T-helper 1 cell (primary cell): ENCODE data around the gene KANK2.
"Not testable (repeated sequence)": the region's sequence is repeated elsewhere in the genome, so short reads cannot be mapped to it uniquely, and the experiment has no call there.

ENCODE experiments used
- DNase-seq, 5 donors: peaks; one replicate each; pipeline ENCODE4 v3.0.0-alpha.2; 2012 to 2020

The KANK2 gene

DNA sequence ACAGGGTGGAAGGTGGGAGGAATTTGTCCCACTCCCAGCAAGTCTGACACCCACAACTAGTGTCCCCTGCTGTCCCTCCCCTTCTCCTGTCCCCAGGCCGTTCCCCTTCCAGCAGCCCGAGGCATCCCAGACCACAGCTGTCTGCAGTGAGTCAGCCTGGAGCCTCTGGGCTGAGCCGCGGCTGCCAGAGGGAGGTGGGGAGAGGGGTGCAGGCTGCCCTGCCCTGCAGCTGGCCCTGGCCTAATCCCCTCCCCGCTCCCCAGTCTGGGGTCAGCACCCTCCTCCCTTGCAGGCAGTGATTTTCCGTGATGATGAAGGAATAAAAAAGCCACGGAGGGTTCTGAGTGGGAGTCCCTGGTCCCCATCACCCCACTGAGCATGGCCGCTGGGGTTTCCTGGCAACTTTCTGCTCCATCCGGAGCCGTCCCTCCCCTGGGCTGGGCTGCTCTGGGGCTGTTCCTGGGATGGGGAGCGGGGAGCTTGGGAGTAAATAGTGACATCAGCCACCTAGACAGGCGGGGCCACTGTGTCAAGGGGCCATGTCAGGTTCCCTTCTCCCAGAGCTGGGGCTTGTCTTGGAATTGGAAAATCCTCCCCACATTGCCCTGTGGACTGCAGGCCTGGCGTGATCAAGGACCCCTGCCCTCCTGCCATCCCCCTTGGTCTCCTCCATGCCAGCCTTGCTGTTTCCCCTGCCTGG, 58.6 kb downstream of the KANK2 start:
- no peak for DNase-seq

DNA sequence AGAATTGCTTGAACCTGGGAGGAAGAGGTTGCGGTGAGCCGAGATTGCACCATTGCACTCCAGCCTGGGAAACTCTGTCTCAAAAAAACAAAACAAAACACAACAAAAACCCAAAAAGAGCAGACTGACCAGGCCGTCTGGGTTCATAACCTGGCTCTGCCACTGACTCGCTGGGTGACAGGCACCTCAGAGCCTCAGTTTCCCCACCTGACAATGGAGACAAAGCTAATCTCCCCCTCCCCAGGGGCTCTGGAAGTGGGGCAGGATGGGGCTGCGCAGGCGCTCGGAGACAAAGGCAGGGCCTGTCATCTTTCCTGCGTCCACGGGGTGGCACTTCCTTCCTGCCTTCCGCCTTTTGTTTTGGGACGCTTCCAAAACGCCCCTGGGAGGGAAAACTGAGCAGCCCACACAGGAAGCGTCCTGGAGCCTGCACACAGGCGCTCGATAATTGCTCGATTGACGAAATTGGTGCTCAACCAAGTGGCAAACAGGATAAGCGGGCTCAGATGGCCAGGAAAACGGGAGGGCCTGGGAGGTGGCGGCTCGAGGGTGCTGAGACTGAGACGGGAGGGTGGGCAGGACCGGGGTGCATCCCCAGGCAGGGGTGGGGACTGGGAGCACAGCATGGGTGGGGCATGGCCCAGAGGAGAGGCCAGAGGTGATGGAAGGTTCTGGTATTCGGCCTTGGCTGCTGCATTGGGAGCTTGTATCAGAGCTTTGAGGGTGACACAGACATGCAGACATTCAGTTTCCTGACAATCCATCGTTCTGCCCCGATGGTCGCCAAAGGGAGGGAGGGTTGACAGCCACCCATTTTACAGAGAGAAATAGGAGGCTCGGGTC, 59.6 kb downstream of the KANK2 start:
- peak; percentile 20 to 48 (median 39) for DNase-seq

DNA sequence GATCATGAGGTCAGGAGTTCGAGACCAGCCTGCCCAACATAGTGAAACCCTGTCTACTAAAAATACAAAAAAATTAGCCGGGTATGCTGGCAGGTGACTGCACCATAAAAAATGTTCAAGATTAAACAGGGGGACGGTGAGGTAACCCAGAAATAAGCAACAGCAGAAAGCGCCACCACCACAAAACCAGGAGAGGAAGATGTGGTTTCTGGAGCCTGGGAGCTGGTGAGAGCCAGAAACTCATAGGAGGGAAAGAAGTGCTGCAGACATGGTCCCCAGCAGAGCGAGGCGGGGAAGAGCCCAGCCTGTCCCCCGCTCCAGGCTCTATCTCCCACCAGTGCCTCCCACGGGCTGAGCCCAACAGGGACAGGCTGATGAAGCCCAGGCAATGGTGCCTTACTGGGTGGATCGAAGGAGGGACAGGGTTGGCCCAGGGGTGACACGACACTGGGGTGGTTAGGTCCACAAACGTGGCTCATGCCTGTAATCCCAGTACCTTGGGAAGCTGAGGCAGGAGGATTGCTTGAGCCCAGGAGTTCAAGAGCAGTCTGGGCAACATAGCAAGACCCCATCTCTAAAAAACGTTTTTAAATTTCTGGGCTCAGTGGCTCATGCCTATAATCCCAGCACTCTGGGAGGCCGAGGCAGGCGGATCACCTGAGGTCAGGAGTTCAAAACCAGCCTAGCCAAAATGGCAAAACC, 60.8 kb downstream of the KANK2 start:
- no peak for DNase-seq

DNA sequence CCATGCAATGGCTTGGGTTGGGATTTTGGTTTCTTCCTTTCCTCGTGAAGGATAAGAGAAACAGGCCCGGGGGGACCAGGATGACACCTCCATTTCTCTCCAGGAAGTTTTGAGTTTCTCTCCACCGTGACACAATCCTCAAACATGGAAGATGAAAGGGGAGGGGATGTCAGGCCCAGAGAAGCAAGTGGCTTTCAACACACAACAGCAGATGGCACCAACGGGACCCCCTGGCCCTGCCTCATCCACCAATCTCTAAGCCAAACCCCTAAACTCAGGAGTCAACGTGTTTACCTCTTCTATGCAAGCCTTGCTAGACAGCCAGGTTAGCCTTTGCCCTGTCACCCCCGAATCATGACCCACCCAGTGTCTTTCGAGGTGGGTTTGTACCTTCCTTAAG, 65.9 kb downstream of the KANK2 start:
- no peak for DNase-seq

DNA sequence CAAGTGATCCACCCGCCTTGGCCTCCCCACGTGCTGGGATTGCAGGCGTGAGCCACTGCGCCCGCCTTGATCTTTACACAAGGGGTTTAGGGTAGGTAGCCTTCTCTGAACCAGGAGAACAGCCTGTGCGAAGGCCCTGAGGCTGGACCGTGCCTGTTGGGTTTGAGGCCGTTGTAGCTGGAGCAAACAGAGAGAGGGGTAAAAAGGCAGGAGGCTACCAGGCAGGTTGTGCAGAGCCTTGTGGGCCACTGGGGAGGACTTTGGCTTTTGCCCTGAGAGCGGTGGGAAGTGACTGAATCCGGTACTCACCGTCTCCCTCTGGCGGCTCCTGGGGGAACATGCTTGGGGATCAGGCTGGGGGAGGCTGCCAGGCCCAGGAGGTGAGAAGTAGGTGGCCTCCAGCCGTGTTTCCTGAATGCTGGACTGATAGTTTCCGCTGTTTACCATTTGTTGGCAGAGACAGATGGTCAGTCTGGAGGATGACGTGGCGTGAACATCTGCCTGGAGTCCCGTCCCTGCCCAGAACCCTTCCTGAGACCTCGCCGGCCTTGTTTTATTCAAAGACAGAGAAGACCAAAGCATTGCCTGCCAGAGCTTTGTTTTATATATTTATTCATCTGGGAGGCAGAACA, 66.4 kb downstream of the KANK2 start:
- DNase-seq = peak; percentile 38 to 63 (median 52)

DNA sequence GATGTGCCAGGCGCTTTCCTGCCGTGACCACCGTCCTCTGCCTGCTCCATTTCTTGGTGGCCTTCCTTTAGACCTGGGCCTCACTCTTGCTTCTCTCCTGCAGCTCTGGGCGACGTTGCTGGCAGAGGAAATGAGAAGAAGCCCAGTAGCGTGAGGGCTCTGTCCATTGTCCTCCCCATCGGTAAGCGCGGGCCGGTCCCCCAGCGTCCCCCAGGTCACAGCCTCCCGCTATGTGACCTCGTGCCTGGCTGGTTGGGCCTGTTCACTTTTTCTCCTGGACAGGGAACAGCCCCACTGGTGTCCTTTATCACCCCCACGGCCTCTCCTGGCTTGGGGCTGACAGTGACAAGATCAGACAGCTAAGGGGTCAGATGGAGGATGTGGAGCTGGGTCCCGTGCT, 69.4 kb downstream of the KANK2 start:
- no peak for DNase-seq

DNA sequence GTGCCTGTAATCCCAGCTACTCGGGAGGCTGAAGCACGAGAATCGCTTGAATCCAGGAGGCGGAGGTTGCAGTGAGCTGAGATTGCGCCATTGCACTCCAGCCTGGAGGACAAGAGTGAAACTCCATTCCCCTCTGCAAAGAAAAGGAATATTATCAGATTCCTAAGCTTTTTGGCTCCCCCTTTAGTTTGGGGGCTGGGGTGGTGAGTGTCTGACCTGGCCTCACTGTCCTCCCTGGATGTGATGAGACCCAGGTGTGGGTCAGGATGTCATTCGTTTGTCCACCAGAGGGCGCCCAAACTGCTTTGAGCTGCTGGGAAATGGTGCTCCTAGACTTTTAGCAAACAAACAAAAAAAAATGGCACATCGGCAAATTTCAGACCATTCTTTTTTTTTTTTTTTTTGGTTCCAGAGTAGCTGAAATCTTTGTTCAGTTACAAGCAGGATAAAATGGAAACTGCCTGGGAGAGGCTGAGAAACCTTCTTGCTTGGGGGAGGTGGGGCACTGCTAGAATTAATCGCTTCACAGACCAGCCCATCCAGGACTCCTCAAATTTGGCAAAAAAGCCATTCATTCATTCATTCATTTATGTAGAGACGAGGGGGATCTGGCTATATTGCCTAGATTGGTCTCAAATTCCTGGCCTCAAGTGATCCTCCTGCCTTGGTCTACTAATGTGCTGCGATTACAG, 71.2 kb downstream of the KANK2 start:
- peak; percentile 45 to 72 (median 59) for DNase-seq

DNA sequence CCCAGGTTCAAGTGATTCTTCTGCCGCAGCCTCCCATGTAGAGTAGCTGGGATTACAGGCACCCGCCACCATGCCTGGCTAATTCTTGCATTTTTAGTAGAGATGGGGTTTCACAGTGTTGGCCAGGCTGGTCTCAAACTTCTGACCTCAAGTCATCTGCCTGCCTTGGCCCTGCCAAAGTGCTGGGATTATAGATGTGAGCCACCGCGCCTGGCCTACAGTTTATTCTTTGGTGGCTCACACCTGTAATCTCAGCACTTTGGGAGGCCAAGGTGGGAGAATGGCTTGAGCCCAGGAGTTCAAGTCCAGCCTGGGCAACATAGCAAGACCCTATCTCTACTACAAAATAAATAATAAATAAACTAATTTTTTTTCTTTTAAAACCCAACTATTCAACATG, 73.2 kb downstream of the KANK2 start:
- not testable (repeated sequence) for DNase-seq

DNA sequence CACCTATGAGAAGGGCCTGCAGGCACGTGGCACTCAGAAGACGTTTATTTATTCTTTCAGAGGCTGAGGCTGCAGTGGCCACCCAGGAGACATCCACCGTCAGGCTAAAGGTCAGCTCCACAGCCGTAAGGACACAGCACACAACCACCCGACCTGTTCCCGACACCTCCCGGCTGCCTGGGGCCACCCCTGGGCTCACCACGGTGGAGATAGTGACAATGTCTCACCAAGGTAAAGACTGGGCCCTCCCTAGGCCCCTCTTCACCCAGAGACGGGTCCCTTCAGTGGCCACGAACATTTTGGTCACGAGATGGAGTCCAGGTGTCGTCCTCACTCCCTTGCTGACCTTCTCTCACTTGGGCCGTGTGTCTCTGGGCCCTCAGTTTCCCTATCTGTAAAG, 74.2 kb downstream of the KANK2 start:
- DNase-seq = no peak

DNA sequence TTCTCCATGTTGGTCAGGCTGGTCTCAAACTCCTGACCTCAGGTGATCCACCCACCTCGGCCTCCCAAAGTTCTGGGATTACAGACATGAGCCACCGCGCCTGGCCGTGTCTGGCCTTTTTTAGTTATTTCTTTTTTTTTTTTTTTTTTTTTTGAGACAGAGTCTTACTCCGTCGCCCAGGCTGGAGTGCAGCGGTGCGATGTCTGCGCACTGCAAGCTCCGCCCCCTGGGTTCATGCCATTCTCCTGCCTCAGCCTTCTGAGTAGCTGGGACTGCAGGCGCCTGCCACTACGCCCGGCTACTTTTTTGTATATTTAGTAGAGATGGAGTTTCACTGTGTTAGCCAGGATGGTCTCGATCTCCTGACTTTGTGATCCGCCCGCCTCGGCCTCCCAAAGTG, 75.4 kb downstream of the KANK2 start:
- DNase-seq = not testable (repeated sequence)

DNA sequence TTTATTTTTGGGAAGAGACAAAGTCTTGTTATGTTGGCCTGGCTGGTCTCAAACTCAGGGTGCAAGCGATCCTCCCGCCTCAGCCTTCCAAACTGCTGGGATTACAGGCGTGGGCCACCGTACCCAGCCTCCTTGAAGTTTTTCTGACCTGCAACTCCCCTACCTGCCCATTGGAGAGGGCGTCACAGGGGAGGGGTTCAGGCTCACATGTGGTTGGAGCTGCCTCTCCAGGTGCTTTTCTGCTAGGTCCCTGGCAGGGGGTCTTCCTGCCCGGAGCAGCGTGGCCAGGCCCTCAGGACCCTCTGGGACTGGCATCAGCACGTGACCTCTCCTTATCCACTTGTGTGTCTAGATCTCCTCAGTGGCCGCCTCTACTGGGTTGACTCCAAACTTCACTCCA, 80.8 kb downstream of the KANK2 start:
- no peak for DNase-seq

DNA sequence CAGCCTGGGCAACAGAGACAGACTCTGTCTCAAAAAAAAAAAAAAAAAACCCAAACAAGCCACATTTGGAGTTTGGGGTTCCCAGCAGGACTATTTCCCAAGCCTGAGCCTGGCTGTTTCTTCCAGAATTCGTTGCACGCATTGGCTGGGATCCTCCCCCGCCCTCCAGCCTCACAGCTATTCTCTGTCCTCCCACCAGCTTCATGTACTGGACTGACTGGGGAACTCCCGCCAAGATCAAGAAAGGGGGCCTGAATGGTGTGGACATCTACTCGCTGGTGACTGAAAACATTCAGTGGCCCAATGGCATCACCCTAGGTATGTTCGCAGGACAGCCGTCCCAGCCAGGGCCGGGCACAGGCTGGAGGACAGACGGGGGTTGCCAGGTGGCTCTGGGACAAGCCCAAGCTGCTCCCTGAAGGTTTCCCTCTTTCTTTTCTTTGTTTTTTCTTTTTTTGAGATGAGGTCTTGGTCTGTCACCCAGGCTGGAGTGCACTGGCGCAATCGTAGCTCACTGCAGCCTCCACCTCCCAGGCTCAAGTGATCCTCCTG, 81.4 kb downstream of the KANK2 start:
- DNase-seq = no peak

DNA sequence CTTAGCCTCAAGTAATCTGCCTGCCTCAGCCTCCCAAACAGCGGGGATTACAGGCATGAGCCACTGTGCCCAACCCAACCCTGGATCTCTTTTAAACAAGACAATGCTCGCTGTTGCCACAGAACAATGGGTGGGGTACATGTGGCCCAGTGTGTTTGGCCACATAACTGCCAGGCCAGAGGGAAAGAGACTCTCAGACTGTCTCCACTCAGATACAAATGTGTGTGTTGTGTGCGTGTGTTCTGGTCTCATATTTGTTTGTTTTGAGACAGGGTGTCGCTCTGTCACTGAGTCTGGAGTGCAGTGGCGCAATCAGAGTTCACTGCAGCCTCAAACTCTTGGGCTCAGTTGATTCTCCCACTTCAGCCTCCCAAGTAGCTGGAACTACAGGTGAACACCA, 82.3 kb downstream of the KANK2 start:
- DNase-seq = no peak
